Measurements from ENCODE around the gene FADS3. TPM values are rescaled to one million over a fixed set of nuclear protein-coding genes. Genes with fewer than 3 reads are reported as not detected.

The FADS3 gene
- total and polyA plus RNA-seq, 9 of the 15 experiments (the other 6 are each of a cell fraction or from before 2014, with no cell fraction given): 0.97 to 148 (median 92.7) TPM

DNA sequence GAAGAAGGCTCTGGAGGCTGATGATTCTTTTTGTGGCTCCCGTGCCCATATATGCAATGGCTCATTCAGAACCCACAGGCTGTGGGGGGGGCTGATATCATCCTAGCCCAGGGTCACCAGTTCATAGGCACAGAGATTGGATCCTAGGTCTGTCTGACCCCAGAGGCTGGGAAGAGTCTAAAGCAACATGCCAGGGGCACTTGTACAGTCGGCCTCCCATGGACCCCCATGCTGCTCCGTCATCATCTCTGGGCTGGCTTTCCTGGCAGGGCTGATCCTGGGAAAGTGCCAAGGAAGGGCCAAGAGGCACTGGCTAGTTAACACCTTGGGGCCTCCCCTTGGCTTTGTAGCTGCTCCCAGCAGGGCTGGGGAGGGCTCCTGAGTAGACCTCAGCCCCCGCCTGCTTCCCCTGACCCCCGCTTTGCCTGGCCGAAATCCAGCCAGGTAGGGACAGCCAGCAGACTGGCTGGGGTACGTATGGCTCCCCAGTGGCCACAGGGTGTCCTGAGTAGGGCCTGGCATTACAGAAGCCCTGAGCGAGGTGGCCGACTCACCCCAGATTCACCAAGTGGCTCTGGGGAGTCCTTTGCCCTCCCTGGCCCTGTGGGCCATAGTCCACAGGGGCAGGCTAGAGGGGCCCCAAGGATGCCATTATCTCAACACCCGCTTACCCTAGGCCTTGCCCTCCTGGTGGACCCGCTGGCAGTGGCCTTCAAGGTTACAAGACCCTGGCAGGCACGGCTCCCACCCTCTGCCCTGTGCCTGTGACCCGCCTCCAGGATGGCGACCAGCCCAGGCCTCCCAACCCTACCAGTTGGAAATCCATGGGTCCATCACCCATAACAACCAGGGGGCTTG lies 22.5 kb downstream of the FADS3 start:
- CTCF ChIA-PET (ENCODE audit: low intra/inter-chr PET ratio): no interaction called here
- H3K9ac ChIP-seq (ENCODE audit: insufficient read depth in 1 of 2, low read depth in 2 of 2, low read length in 2 of 2): peak overlapping the region; percentile 65 to 89
- no peak for ATAC-seq
- no TSS peak for BruUV-seq (replicated peaks)
- no peak for DNase-seq (ENCODE audit: extremely low read depth in 1 of 4, low spot score in 3 of 4)
- no peaks in the 10 kb centered on the region for H3K9me1 ChIP-seq (ENCODE audit: control insufficient read depth, insufficient read depth, low read length)
- 0 out of 3 replicates have a peak, but pooled peaks cover 3% of the 10 kb centered on the region for H3K79me2 ChIP-seq (ENCODE audit: control insufficient read depth, insufficient read depth, low read length)
- intact Hi-C loops (cut with micrococcal nuclease) (no loop called here), in situ Hi-C loops (cut with MboI) (no loop called here)
- H3K36me3 ChIP-seq (ENCODE audit: control insufficient read depth, insufficient read depth, low read length): no peaks in the 10 kb centered on the region
- peak overlapping the region; percentile 69; the same call in 1 of the 2 replicates for H3K4me2 ChIP-seq (ENCODE audit: insufficient read depth, low read length)
- peaks cover 44 to 77% of the 10 kb centered on the region in 2 experiments for H3K4me1 ChIP-seq (replicated peaks in 1 of 2; ENCODE audit: control insufficient read depth in 2 of 2, insufficient read depth in 2 of 2, low read length in 2 of 2)
- POLR2A ChIA-PET: interaction anchor here (0.6 to 2.5 kb wide), 7 partner anchors 11 to 359 kb away, joined by 3 to 21 read pairs (median 4); partner anchors contain the start of genes FADS1, FEN1 and TMEM258
- WGBS (ENCODE audit: insufficient coverage, low coverage, missing lambda C conversion rate): 69% methylated on average over 11 of the region's 14 CpGs
- H3K9me3 ChIP-seq (replicated peaks; ENCODE audit: control insufficient read depth, insufficient read depth, low read depth, low read length): no peaks in the 10 kb centered on the region
- no peak for FAIRE-seq
- peak overlapping the region; percentile 85 for H3K27ac ChIP-seq (ENCODE audit: extremely low read depth, low read depth, low read length)
- TF ChIP-seq POLR3G (IDR thresholded peaks at IDR 0.05; ENCODE audit: extremely low read depth, insufficient read length, insufficient replicate concordance): no peak
- TF ChIP-seq FOXJ2 (tag; IDR thresholded peaks at IDR 0.05): no peak
- TF ChIP-seq ZNF445 (CRISPR knock-in tag; IDR thresholded peaks at IDR 0.05; ENCODE audit: low read depth): 0 out of 2 replicates have a peak, but pooled peaks have one; percentile 13
- TF ChIP-seq ZNF785 (CRISPR knock-in tag; IDR thresholded peaks at IDR 0.05): no peak
- no peak for TF ChIP-seq ZNF507 (tag; conservative IDR thresholded peaks at IDR 0.05)
- no peak for TF ChIP-seq ZBTB8A (IDR thresholded peaks at IDR 0.05; ENCODE audit: partially characterized antibody)
- no peak for TF ChIP-seq MTF1 (CRISPR knock-in tag; IDR thresholded peaks at IDR 0.05; ENCODE audit: borderline replicate concordance)
- TF ChIP-seq, protein P1, sequence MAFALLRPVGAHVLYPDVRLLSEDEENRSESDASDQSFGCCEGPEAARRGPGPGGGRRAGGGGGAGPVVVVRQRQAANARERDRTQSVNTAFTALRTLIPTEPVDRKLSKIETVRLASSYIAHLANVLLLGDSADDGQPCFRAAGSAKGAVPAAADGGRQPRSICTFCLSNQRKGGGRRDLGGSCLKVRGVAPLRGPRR (CRISPR knock-in tag; IDR thresholded peaks at IDR 0.05): peak; percentile 25; the same call in 1 of the 2 replicates
- 0 out of 2 replicates have a peak, but pooled peaks have one; percentile 11 for TF ChIP-seq NFIC (IDR thresholded peaks at IDR 0.05)
- no peak for TF ChIP-seq ZNF57 (CRISPR knock-in tag; IDR thresholded peaks at IDR 0.05)
- no peak for TF ChIP-seq SMARCC2 (IDR thresholded peaks at IDR 0.05; ENCODE audit: low read depth)
- no peak for TF ChIP-seq ARID1B (IDR thresholded peaks at IDR 0.05)
- TF ChIP-seq, protein P2, sequence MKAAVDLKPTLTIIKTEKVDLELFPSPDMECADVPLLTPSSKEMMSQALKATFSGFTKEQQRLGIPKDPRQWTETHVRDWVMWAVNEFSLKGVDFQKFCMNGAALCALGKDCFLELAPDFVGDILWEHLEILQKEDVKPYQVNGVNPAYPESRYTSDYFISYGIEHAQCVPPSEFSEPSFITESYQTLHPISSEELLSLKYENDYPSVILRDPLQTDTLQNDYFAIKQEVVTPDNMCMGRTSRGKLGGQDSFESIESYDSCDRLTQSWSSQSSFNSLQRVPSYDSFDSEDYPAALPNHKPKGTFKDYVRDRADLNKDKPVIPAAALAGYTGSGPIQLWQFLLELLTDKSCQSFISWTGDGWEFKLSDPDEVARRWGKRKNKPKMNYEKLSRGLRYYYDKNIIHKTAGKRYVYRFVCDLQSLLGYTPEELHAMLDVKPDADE (conservative IDR thresholded peaks at IDR 0.05; ENCODE audit: control insufficient read depth, low read depth, low read length): 0 out of 2 replicates have a peak, but pooled peaks have one; percentile 28
- no peak for TF ChIP-seq ELF2 (CRISPR knock-in tag; IDR thresholded peaks at IDR 0.05)
- TF ChIP-seq ZNF253 (CRISPR knock-in tag; conservative IDR thresholded peaks at IDR 0.05): no peak
- TF ChIP-seq, protein P3, sequence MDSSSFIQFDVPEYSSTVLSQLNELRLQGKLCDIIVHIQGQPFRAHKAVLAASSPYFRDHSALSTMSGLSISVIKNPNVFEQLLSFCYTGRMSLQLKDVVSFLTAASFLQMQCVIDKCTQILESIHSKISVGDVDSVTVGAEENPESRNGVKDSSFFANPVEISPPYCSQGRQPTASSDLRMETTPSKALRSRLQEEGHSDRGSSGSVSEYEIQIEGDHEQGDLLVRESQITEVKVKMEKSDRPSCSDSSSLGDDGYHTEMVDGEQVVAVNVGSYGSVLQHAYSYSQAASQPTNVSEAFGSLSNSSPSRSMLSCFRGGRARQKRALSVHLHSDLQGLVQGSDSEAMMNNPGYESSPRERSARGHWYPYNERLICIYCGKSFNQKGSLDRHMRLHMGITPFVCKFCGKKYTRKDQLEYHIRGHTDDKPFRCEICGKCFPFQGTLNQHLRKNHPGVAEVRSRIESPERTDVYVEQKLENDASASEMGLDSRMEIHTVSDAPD (CRISPR knock-in tag; IDR thresholded peaks at IDR 0.05): no peak
- H3K27me3 ChIP-seq (ENCODE audit: control insufficient read depth in 2 of 2, insufficient read depth in 2 of 2, low read length in 2 of 2): no peaks in the 10 kb centered on the region
- H3K4me3 ChIP-seq: no peak overlapping the region
- no peak overlapping the region for H2AFZ ChIP-seq (ENCODE audit: low read depth, low read length)
- H4K20me1 ChIP-seq (replicated peaks; ENCODE audit: control insufficient read depth, insufficient read depth, low read length): no peaks in the 10 kb centered on the region

Measured in K562 (cell line).